Activated naive CD4-positive, alpha-beta T cell treated with anti-CD3 and anti-CD28 coated beads, Interleukin-2, amount 50 U/mL, for 16 hours (primary cell): ENCODE results near the gene ATOH1.

Experiments used
- DNase-seq: peaks from one replicate; pipeline ENCODE4 v3.0.0-alpha.2; 2020

ATOH1 gene

GRCh38 chr4:93828332-93828994 is at the start of gene ATOH1:
Gene ATOH1 (plus strand): TSS chr4:93828753. CDS start chr4:93828927, 174 bp downstream.
- DNase-seq, result no peak

- no peak for DNase-seq
Observed at GRCh38 chr4:93779228-93779627, 49.3 kb upstream of the ATOH1 start.

- no peak for DNase-seq
Observed at GRCh38 chr4:93780080-93780479, 48.5 kb upstream of the ATOH1 start.

- DNase-seq, result no peak
Observed at GRCh38 chr4:93781198-93781597, 47.4 kb upstream of the ATOH1 start.

GRCh38 chr4:93786149-93786548 is 42.4 kb upstream of the ATOH1 start:
- DNase-seq, result no peak

- no peak for DNase-seq
Observed at GRCh38 chr4:93788712-93789111, 39.8 kb upstream of the ATOH1 start.

GRCh38 chr4:93791570-93792195 is 36.9 kb upstream of the ATOH1 start:
- no peak for DNase-seq

GRCh38 chr4:93802045-93802444 is 26.5 kb upstream of the ATOH1 start:
- DNase-seq, result no peak

- no peak for DNase-seq
Observed at GRCh38 chr4:93809773-93810172, 18.8 kb upstream of the ATOH1 start.

- DNase-seq, result no peak
Observed at GRCh38 chr4:93810340-93810992, 18.1 kb upstream of the ATOH1 start.

- DNase-seq, result no peak
Observed at GRCh38 chr4:93813092-93813491, 15.5 kb upstream of the ATOH1 start.

GRCh38 chr4:93814141-93814540 is 14.4 kb upstream of the ATOH1 start:
- DNase-seq, result no peak

- DNase-seq, result no peak
Observed at GRCh38 chr4:93814722-93815121, 13.8 kb upstream of the ATOH1 start.

- DNase-seq, result no peak
Observed at GRCh38 chr4:93825551-93826216, 2.9 kb upstream of the ATOH1 start.

- no peak for DNase-seq
Observed at GRCh38 chr4:93827272-93827947, 1.1 kb upstream of the ATOH1 start.

GRCh38 chr4:93828995-93829819 is 654 bp downstream of the ATOH1 start:
- DNase-seq, result no peak

GRCh38 chr4:93829820-93830687 is 1.5 kb downstream of the ATOH1 start:
- DNase-seq, result no peak

GRCh38 chr4:93831716-93832496 is 3.4 kb downstream of the ATOH1 start:
- no peak for DNase-seq

GRCh38 chr4:93834249-93835066 is 5.9 kb downstream of the ATOH1 start:
- no peak for DNase-seq
